ENCODE results near the gene KIAA0825.
"Not testable (repeated sequence)": the region's sequence is repeated elsewhere in the genome, so short reads cannot be mapped to it uniquely, and the experiment has no call there.

Gene KIAA0825

DNA sequence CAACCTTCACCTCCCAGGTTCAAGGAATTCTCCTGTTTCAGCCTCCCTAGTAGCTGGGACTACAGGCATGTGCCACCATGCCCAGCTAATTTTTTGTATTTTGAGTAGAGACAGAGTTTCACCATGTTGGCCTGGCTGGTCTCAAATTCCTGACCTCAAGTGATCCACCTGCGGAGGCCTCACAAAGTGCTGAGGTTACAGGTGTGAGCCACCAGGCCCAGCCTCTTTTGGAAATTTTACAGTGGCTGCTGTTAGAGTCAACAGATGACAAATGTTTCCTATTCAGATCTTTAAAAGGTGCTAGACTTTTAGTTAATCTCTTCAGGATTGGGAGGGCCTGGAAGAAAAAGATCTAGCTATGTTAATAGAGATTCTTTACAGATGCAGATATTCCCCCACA is 45.1 kb downstream of the KIAA0825 start:
- DNase-seq (ENCODE audit: low spot score): not testable (repeated sequence)

DNA sequence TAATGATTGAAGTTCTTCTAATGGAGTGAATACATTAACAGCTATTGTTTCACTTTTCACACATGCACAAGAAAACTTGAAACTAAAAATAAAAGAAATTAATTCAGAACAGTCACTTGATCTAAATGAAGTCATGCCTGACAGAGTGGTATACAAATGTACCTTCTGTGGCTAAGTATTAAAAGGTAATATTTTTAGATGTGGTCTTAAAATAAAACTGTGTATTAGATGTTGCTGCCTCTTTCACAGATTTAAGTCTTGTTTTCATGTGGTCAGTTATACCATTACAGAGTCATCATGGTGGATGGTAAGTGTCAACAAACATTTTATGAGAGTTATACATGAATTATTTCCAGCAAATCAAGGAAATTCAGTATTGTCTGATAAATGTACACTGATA is 47.0 kb downstream of the KIAA0825 start:
- no peak for DNase-seq (ENCODE audit: low spot score)

DNA sequence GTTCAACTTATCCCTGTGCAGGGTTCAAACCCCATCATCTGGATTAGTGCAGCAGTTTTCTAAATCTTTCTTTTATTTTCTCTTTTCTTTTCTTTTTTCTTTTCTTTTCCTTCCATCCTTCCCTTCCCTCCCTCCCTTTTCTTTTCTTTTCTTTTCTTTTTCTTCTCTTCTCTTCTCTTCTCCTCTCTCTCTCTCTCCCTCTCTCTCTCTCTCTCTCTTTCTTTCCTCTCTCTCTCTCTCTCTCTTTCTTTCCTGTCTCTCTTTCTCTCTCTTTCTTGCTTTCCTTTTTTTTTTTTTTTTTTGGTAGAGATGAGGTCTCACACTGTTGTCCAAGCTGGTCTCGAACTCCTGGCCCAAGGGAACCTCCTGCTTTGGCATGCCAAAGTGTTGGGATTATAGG is 53.6 kb downstream of the KIAA0825 start:
- DNase-seq (ENCODE audit: low spot score): no peak

DNA sequence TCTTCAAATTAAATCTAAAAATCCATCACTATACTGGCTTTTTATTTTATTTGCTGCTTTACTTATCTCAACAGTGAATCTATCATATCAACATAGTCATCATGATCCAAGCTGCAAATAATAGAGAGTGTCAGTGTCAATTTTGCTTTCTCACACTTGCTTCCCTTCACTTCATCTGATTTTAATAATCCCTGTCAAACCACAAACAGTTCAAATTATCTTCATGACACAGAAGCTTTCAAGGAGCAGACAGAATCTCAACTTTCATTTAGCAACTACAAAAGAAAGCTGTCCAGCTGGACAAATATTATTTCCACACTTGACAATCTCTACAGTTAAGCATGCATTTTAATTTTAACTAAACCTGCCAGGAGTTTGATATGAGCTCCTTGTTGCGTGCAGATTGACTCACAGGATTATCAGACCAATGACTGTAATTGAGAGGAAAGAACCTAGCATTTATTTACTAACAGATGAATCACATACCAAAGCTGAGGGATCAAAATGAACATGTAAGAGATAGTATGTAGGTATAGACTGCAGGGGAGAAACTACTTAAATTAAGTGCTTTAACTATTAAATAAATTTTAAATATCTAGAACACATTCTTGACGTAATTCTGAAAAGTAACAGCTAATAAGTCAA is 56.0 kb downstream of the KIAA0825 start:
- peak; percentile 56 for DNase-seq (ENCODE audit: low spot score)

DNA sequence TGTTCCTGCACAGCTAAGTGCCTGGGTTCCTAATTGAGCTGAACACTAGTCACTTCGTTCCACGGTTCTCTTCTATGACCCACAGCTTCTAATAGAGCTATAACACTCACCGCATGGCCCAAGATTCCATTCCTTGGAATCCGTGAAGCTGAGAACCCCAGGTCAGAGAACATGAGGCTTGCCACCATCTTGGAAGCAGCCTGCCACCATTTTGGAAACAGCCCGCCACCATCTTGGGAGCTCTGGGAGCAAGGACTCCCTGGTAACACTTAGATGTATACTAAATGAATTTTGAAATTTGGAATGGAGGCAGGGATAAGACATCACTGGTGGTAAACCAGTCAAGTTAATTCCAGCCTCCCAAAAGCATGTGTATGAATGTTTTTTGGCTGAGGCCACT is 60.4 kb downstream of the KIAA0825 start:
- no peak for DNase-seq (ENCODE audit: low spot score)

DNA sequence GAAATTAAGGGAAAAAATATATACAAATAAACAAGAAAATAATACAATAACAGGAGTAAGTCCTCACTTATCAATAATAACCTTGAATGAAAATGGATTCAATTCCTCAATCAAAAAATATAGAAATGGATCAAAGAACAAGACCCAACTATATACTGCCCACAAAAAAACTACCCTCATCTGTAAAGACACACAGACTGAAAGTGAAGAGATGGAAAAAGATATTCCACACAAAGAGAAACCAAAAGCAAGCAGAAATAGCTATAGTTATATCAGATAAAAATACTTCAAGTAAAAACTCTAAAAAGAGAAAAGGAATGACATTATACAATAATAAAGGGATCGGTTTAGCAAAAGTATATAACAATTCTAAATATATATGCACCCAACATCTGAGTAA is 66.5 kb downstream of the KIAA0825 start:
- DNase-seq (ENCODE audit: low spot score): no peak

DNA sequence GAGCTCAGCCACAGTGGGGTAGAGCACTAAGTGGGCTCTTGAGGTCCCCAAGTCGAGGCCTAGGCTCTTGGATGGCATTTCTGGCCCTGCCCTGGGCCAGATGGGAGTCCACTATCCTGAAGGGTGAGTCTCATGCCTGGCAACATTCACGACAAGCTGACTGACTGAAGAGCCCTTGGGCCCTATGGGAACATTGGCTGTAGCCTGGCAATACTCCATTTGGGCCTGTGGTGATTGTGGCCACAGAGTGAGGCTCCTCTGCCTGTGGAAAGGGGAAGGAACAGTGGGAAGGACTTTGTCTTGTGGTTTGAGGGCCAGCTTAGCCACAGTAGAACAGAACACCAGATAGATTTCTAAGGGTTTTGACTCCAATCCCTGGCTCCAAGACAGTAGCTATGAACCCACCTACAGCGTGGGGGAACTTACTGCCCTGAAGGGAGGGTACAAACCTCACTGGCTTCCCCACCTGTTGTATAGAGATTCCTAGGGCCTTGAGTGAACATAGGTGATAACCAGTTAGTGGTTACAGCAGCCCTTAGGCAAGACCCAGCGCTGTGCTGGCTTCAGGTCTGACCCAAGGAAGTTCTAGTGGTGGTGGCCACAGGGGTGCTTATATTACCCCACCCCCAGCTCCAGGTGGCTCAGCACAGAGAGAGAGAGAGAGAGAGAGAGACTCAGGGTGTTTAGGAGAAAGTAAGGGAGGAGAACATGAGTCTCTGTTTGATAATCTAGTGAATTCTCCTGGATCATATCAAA is 72.4 kb downstream of the KIAA0825 start:
- DNase-seq (ENCODE audit: low spot score): no peak

DNA sequence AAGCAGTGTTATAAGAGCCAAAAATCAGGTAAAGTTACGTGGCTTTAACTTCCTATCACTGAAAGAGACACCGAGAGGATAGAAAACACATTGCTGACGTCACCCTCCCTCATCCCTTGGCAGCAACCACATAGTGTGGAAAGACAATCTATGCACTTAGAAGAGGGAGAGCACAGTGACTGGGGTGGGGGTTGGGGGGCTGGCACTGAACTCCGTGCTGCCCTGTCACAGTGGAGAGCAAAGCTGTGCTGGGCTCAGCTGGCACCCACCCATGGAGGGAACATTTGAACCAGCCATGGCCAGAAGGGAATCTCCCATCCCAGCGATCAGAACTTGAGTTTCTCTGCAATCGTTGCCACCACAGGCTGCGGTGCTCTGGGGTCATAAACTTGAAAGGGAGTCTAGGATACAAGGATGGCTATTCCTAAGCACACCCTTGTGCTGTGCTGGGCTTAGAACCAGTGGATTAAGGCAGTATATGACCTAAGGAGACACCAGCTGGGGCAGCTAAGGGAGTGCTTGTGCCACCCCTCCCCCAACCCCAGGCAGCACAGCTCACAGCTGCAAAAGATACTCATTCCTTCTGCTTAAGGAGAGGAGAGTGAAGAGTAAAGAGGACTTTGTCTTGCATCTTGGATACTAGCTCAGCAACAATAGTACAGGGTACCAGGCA is 73.4 kb downstream of the KIAA0825 start:
- DNase-seq (ENCODE audit: low spot score): no peak

DNA sequence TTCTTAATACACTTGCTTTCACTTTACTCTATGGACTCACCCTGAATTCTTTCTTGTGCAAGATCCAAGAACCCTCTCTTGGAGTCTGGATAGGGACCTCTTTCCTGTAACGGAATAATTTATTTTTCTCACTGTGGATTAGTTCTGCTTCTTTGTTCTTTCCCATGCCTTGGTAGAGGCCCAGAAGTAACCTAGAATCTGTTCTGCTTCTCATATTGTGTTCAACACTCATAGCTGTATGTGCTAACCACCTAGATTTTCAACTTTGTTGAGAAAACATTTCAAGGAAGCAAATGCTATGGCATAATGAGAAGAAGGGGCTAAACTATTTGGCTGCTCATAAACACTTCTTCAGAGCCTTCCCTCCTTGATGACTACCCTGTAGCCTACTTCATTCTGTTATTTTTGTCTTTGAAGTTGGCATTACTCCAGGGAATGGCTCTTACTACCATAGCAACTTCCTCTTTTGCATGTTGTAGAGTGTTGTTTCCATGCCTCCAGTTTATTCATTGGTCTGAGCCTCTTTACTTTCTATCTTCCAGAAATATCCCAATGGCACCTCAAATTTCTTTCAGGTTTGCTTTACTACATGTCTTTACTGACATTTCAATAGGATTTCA is 74.3 kb downstream of the KIAA0825 start:
- peak; percentile 50 for DNase-seq (ENCODE audit: low spot score)

DNA sequence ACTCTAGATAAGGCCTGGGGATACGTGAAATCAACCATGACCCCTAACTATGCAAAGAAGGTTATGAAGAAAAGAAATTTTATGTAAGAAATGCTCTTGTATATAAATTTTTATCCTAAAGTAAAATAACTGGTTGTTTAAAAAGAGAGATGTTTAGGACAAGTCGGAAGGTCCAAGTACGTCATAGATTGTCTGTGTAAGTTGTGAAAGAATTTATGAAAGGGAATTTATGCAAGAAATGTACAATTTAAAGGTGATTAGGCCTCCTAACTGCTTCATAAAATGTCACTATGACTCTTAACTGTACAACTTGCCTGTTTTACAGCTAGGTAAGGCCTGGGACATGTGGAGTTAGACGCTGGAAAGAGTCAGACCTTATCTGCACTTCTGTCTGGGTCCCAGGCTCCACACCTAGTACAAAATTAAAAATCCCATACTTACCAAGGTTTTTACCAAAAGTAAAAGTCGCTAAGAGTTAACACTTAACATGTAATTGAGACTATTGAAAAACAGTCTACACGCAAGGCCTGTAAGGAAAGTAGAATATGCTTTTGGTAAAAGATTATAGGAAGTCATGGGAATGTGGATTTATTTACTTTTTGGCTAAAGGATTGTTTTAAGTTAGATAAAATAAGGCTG is 77.4 kb downstream of the KIAA0825 start:
- DNase-seq (ENCODE audit: low spot score): no peak

DNA sequence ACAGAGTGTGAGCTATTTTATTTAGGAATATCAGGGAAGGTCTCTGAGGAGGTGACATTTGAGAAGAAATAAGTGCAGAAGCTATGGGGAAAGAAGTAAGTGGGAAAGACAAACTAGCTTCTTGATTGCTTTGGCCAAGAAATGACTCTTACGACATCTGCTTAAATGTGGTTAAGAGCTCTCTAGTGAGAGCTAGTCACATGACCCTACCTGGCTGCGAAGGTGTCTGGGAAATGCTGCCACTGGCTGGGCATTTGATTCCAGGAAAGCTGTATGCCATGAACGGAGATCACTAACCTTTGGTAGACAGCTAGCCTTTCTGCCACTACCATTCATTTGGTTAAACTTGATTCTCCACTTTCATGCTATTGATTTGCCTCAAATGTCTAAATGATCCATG is 80.1 kb downstream of the KIAA0825 start:
- no peak for DNase-seq (ENCODE audit: low spot score)

DNA sequence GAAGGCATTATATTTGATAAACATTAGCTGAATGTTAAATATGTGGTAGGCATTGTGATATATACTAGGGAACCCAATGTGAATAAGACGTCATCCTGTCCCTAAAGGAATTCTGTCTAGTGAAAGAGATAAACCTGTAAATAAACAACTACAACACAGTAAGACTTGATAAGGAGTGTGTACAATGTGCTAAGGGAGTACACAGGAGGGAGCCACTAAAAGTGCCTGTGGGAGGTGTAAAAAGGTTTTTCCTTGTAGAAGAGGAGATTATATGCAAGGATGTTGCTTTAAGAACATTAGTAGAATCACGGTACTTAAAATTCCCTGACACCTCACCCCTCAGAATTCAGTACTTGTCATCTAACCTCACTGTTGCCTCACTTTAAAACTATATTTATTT is 91.7 kb downstream of the KIAA0825 start:
- no peak for DNase-seq (ENCODE audit: low spot score)

DNA sequence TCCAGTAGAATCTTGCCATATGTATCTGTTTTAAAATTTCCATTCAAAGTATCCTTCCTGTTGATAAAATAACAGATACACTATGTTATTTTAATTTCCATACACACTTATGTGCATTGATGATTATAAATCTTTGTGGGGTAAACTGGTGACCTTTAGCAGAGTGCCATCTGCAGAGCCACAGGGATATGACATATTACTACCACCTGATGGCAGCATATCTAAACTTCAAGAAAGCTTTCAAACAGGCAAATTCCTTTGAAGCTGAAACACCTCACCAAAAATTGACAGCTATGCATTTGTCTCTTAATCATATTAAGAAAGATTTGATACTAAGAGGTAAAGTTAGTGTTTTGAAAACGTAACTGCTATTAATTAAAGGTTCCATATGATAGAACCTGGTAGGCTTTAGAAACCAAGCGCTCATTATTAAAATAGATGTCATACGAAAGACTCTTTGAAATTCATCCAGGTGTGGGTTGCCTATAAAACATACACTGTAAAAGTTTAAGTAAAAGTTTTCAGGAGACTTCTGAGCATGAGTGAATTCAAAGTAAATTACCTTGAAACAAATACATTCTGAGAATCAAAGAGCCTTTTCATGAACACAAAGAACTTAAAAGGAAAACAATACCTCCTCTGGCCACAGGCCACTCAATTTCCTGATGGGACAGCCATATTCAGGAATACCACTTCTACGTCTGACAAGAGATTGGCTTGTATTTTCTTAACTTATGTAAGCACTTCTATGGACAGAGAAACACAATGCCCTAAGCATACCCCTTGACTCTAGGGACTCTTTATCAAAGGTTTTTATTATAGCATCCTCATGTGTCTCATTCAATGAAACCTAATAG is 93.3 kb downstream of the KIAA0825 start:
- DNase-seq (ENCODE audit: low spot score): peak; percentile 53

DNA sequence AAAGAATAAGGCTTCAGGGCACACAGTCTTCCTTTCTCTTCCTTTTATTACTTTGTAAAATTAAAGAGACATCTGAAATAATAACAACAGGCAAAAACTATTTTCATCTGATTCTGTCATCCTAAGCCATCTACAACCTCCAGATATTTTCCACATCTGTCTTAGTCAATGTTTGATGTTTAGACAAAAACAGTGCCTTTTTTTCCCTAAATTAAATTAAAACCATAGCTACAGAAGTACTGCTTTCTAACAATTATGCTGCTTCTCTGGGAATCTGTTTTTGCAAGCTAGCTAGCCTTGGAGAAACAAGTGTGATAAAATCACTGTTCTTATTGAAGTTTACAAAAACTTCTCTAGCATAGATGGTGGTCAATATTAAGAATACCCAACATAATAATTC is 95.4 kb downstream of the KIAA0825 start:
- no peak for DNase-seq (ENCODE audit: low spot score)

DNA sequence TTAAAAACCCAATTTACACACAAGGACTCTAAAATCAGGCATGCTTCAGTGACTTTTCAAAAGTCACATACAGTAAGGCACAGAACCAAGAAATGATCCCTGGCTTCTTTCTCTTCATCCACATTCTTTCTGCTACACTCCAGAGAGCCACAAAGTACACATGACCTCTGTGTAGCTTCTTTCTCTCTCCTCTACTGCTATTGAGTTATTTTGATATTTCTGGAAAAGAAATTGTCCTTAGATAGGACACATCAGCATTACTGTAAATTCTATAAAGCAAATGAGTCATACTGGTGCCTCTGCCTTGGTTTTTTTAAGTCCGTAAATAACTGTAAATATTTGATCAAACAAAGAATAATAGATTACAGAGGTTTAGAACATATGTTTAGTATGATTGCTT is 96.3 kb downstream of the KIAA0825 start:
- no peak for DNase-seq (ENCODE audit: low spot score)

DNA sequence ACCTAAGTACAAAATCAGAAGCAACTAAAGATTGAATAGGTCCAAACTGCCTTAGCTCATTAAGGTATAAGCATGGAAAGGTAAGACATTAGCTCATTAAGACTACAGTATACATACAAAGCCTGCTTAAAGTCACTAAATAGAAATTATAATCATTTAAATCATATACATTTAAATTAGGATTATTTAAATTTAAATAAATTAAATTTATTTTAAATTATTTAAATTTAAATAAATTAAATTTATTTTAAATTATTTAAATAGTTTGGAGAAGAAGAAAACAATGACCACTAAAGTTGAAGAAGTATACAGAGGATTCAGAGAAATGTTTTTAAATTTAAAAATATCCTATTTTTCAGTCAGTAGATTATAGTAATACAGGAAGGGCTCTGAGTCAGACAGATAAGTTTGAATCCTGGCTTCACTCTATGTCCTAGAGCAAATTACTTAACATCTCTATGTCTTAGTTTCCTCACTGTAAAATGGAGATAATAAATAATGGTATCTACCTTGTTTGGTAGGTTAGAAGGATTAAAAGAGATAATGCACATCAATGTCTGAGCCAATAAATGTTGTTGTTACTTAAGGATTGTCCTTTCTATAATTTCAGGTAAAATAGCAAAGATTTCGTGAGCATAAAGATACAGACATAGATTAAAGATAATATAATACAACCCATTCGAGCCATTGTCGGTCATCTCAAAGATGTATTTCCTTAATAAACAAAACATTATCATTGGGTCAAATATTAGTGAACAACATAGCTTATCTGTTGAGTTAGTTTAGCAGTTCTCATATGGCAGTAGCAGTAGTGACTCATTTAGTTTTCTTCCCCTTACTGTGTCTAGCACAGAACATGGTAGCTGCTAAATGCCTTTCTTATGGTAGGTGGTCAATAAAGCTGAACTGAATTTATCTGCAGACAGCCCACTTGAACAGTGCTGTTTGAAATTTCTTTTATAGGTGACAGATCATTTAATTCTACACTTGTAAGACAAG is 100.6 kb downstream of the KIAA0825 start:
- no peak for DNase-seq (ENCODE audit: low spot score)

DNA sequence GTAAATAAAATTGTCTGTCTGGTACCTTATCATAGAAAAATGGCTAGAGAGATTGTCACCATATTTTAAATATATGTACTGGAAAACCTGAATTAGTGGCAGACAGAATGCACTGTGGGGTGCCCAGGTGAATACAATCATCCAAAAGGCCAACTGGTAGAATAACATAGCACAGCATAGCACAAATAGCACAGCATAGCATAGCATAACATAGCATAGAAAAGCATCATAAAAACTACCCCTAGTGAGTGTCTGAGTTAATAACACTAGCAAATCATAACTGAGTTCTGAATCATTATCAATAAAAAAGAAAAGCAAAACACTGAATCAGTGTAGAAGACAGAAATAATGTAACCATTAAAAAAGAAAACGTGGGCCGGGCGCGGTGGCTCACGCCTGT is 102.3 kb downstream of the KIAA0825 start:
- no peak for DNase-seq (ENCODE audit: low spot score)

DNA sequence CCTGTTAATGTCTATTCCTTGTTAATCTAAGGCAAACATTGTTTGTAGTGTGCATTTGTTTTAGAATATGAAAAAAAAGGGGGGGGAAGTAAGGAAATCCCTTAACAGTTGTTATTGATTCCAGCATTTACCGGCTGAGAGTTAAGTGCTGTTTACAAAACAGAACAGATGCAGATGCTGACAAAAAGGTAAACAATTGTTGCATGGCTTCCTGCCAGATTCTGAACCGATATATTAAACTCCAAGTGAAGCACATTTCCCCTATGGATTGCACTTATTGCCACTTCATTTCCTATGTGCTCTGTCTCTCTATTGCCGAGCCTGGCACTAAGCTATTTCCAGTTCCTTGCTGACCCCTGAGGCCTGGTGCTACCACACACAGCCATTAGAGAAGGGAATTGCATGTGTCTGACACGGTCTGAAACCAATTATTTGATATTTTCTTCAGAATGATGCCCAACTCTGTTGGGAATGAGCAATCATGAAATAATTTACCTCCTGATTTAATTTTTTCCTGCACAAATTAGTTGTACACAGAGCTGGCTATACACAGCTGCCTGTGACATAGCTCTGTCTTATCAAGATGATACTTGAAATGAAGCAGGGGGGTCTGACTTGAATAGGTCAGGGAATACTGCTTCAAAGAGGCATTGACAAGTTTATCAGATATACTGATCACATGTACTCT is 109.8 kb downstream of the KIAA0825 start:
- DNase-seq (ENCODE audit: low spot score): no peak

DNA sequence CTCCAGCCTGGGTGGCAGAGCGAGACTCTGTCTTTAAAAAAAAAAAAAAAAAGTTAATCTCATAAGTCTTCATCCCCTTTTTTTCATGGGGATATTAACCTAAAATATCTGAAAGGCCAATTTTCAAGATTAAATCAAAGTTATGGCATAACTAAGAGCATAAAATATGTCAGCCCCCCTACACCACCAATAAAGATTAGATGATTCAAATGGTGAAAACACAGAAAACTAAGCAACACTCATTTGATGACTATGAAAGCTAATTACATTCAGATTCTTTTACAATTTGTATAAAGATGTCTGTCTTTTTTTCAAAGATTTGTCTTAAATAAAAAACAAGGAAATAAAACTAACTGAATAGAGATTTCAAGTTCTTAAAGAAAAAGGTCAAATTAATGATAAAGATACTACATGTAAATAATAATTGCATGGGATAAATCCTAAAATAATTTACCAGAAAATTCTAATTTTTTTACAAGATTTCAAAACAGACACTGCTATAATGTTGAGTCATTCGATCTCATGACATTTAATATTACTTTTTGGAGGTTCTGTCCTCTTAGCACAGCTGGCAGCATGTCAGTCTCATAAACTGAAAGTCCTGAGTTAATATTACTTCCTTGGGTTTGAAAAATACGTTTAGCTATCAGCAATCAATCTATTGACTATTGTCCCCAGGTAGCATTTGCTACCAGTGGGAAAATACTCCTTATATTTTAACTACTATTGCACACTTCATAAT is 112.9 kb downstream of the KIAA0825 start:
- DNase-seq (ENCODE audit: low spot score): no peak

Data from kidney tubule cell (primary cell).